ENCODE results near the gene MIAT. TPM values are rescaled to one million over a fixed set of nuclear protein-coding genes. Genes with fewer than 3 reads are reported as not detected.

Gene MIAT
- total RNA-seq, 1 experiment from 2014 or later, result 3.0 TPM

GRCh38 chr22:26619510-26619909, 37.9 kb upstream of the MIAT start:
- Histone ChIP-seq H3K27me3 (ENCODE audit: control insufficient read depth, insufficient read depth, low read length) (peaks cover 1% of the 10 kb centered on the region; the same call in 1 of the 2 replicates), H3K36me3 (replicated peaks; ENCODE audit: control insufficient read depth, insufficient read depth, low read length) (no peaks in the 10 kb centered on the region), H3K4me3 (ENCODE audit: insufficient read depth, low read depth, low read length) (no peak overlapping the region)
- peak; percentile 21 for DNase-seq

GRCh38 chr22:26620197-26620596, 37.2 kb upstream of the MIAT start:
- no peak for DNase-seq
- no peaks in the 10 kb centered on the region; the same call in 1 of the 2 replicates for H3K27me3 ChIP-seq (ENCODE audit: control insufficient read depth, insufficient read depth, low read length)
- H3K4me3 ChIP-seq (ENCODE audit: insufficient read depth, low read depth, low read length), result no peak overlapping the region
- H3K36me3 ChIP-seq (replicated peaks; ENCODE audit: control insufficient read depth, insufficient read depth, low read length), result no peaks in the 10 kb centered on the region

GRCh38 chr22:26621663-26622062, 35.7 kb upstream of the MIAT start, which contains the start of gene CRYBA4:
Gene CRYBA4, plus strand, starts transcription at chr22:26621963. Its CDS starts 634 bp downstream, at chr22:26622597.
- Histone ChIP-seq H3K36me3 (replicated peaks; ENCODE audit: control insufficient read depth, insufficient read depth, low read length) (no peaks in the 10 kb centered on the region), H3K27me3 (ENCODE audit: control insufficient read depth, insufficient read depth, low read length) (no peaks in the 10 kb centered on the region; the same call in 1 of the 2 replicates), H3K4me3 (ENCODE audit: insufficient read depth, low read depth, low read length) (no peak within 1 kb of the TSS)
- peak; percentile 53 for DNase-seq

DNA sequence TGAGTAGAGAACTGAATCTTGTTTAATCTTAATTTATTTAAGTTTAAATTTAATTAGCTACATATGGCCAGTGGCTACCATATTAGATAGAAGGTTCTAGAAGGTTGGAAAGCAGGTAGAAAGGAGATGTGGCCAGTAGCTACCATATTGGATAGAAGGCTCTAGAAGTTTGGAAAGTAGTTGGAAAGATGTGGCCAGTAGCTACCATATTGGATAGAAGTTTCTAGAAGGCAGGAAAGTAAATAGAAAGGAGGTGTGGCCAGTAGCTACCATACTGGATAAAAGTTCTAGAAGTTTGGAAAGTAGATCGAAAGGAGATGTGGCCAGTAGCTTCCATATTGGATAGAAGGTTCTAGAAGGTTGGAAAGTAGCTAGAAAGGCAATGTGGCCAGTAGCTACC, 33.4 kb upstream of the MIAT start:
- DNase-seq, result no peak
- Histone ChIP-seq H3K27me3 (ENCODE audit: control insufficient read depth, insufficient read depth, low read length) (no peaks in the 10 kb centered on the region; the same call in 1 of the 2 replicates), H3K36me3 (replicated peaks; ENCODE audit: control insufficient read depth, insufficient read depth, low read length) (no peaks in the 10 kb centered on the region), H3K4me3 (ENCODE audit: insufficient read depth, low read depth, low read length) (no peak overlapping the region)

- Histone ChIP-seq H3K4me3 (ENCODE audit: insufficient read depth, low read depth, low read length) (no peak overlapping the region), H3K27me3 (ENCODE audit: control insufficient read depth, insufficient read depth, low read length) (no peaks in the 10 kb centered on the region; the same call in 1 of the 2 replicates), H3K36me3 (replicated peaks; ENCODE audit: control insufficient read depth, insufficient read depth, low read length) (no peaks in the 10 kb centered on the region)
- DNase-seq, result peak; percentile 24
These were observed 32.6 kb upstream of the MIAT start for GRCh38 chr22:26624803-26625202.

DNA sequence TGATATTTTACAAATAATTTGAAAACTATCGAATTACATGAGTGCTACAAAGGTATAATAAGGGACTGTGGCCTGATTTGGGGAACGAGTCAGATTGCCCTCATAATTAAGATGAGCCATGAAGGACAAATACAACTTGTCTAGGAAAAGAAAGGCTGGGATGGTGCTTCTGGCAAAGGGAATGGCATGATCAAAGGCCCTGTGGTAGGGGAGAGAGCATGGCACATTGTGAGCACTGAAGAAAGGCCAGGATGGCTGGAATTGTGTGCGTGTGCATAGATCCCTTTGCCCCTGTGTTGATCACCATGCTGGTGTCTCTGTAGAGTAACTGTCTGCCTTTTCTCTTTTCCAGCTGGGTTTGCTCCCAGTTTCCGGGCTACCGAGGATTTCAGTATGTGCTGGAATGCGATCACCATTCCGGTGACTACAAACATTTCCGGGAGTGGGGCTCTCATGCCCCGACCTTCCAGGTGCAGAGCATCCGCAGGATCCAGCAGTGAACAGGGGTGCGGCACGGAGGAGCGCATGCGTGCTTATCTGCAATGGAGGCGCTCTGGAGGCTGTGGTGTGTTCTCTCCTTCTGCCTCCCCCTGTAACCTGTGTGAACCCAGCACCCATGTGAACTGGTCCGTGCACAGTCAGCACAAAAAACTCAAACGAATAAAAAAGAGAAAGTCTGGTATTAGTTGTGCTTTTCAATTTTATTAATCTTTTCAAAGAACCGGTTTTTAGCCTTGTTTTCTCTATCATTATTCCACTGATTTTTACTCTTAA, 27.2 kb upstream of the MIAT start:
- H3K27me3 ChIP-seq (ENCODE audit: control insufficient read depth, insufficient read depth, low read length), result no peaks in the 10 kb centered on the region
- H3K4me3 ChIP-seq (ENCODE audit: insufficient read depth, low read depth, low read length), result no peak overlapping the region
- H3K36me3 ChIP-seq (replicated peaks; ENCODE audit: control insufficient read depth, insufficient read depth, low read length), result no peaks in the 10 kb centered on the region
- DNase-seq, result peak; percentile 13

DNA sequence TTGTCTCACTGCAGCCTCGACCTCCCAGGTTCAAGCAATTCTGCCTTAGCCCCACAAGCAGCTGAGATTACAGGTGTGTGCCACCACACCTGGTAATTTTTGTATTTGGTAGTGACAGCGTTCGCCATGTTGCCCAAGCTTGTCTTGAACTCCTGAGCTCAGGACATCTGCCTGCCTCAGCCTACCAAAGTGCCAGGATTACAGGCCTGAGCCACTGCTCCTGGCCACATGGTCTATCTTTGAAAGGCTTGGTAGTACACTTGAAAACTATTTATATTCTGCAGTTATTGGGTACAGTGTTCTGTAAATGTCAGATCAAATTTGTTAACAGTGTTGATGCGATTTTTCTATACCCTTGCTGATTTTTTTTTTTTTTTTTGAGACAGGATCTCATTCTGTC, 26.1 kb upstream of the MIAT start:
- Histone ChIP-seq H3K27me3 (ENCODE audit: control insufficient read depth, insufficient read depth, low read length) (no peaks in the 10 kb centered on the region), H3K4me3 (ENCODE audit: insufficient read depth, low read depth, low read length) (no peak overlapping the region), H3K36me3 (replicated peaks; ENCODE audit: control insufficient read depth, insufficient read depth, low read length) (no peaks in the 10 kb centered on the region)
- DNase-seq, result no peak

DNA sequence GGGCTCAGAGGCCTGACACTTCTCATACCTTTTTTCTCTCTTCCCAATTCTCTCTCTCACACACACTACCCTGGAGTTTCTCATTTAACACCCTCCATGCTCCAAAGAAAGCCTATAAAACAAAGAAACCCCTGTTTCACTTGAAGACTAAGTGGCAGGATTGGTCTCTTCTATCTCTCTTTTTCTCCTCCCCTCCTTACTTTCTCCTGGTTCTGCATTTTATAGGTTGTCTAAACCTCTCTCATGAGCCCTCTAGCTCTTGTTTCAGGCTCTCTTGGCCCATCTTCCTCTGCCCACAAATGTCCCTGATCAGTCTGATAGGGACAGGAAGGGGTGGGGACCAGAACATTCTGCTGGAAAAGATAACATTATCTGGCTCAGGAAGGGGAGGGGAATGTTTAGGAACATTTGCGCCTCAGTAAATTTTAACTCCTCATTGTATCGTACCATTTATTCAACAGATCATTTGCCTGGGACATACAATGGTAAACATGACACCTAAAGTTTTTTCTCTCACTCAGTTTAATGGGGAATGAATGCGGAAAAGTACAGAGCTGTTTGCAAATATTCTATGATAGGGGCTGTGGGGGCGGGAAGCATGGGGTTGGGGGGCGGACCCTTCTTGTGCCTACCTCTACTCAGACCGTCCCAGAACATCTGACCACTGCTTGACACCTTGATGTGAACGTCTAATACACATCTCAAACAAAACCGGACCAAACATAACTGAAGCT, 24.8 kb upstream of the MIAT start:
- H3K4me3 ChIP-seq (ENCODE audit: insufficient read depth, low read depth, low read length), result no peak overlapping the region
- no peaks in the 10 kb centered on the region for H3K27me3 ChIP-seq (ENCODE audit: control insufficient read depth, insufficient read depth, low read length)
- no peak for DNase-seq
- H3K36me3 ChIP-seq (replicated peaks; ENCODE audit: control insufficient read depth, insufficient read depth, low read length), result no peaks in the 10 kb centered on the region

GRCh38 chr22:26634189-26634588, 23.2 kb upstream of the MIAT start:
- no peak for DNase-seq
- Histone ChIP-seq H3K36me3 (replicated peaks; ENCODE audit: control insufficient read depth, insufficient read depth, low read length) (no peaks in the 10 kb centered on the region), H3K4me3 (ENCODE audit: insufficient read depth, low read depth, low read length) (no peak overlapping the region), H3K27me3 (ENCODE audit: control insufficient read depth, insufficient read depth, low read length) (no peaks in the 10 kb centered on the region)

GRCh38 chr22:26635117-26635516, 22.3 kb upstream of the MIAT start:
- no peak overlapping the region for H3K4me3 ChIP-seq (ENCODE audit: insufficient read depth, low read depth, low read length)
- DNase-seq, result no peak
- no peaks in the 10 kb centered on the region for H3K36me3 ChIP-seq (replicated peaks; ENCODE audit: control insufficient read depth, insufficient read depth, low read length)
- H3K27me3 ChIP-seq (ENCODE audit: control insufficient read depth, insufficient read depth, low read length), result no peaks in the 10 kb centered on the region

- Histone ChIP-seq H3K4me3 (ENCODE audit: insufficient read depth, low read depth, low read length) (no peak overlapping the region), H3K36me3 (replicated peaks; ENCODE audit: control insufficient read depth, insufficient read depth, low read length) (no peaks in the 10 kb centered on the region), H3K27me3 (ENCODE audit: control insufficient read depth, insufficient read depth, low read length) (no peaks in the 10 kb centered on the region)
- no peak for DNase-seq
These were observed 21.1 kb upstream of the MIAT start for GRCh38 chr22:26636296-26636695.

GRCh38 chr22:26642465-26643417, 14.6 kb upstream of the MIAT start:
- H3K27me3 ChIP-seq (ENCODE audit: control insufficient read depth, insufficient read depth, low read length), result no peaks in the 10 kb centered on the region
- peak; percentile 63 for DNase-seq
- H3K4me3 ChIP-seq (ENCODE audit: insufficient read depth, low read depth, low read length), result no peak overlapping the region
- no peaks in the 10 kb centered on the region for H3K36me3 ChIP-seq (replicated peaks; ENCODE audit: control insufficient read depth, insufficient read depth, low read length)

DNA sequence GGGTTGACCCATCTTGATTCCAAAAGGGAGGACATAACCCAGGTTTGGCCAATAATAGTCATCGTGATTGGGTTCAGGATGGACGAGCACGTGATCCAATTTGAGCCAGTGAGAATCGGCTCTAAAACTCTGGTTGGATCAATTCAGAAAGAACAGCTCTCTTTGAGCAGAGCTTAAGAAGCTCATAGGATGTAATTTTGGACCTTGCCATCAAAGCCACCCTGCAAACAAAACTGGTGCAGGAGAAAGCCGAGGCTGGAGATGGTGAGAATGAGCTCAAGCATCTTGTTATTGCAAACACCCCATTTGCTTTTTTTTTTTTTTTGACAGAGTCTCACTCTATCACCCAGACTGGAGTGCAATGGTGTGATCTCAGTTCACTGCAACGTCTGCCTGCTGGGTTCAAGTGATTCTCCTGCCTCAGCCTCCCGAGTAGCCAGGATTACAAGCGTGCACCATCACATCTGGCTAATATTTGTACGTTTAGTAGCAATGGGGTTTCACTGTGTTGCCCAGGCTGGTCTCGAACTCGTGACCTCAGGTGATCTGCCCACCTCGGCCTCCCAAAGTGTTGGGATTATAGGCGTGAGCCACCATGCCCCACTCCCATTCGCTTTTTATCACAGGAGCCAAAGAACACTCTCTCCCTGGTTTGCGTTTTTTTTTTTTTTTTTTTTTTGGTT, 13.8 kb upstream of the MIAT start:
- Histone ChIP-seq H3K4me3 (ENCODE audit: insufficient read depth, low read depth, low read length) (no peak overlapping the region), H3K36me3 (replicated peaks; ENCODE audit: control insufficient read depth, insufficient read depth, low read length) (no peaks in the 10 kb centered on the region), H3K27me3 (ENCODE audit: control insufficient read depth, insufficient read depth, low read length) (no peaks in the 10 kb centered on the region)
- no peak for DNase-seq

- no peak overlapping the region for H3K4me3 ChIP-seq (ENCODE audit: insufficient read depth, low read depth, low read length)
- no peaks in the 10 kb centered on the region for H3K36me3 ChIP-seq (replicated peaks; ENCODE audit: control insufficient read depth, insufficient read depth, low read length)
- no peak for DNase-seq
- H3K27me3 ChIP-seq (ENCODE audit: control insufficient read depth, insufficient read depth, low read length), result no peaks in the 10 kb centered on the region
These were observed 11.2 kb upstream of the MIAT start for GRCh38 chr22:26646158-26646557.

Measured in H7 (cell line).